NCI-H2196 (cell line): ENCODE data around the gene NAA10.
"Not testable (repeated sequence)": the region's sequence is repeated elsewhere in the genome, so short reads cannot be mapped to it uniquely, and the experiment has no call there.

ENCODE experiments used
- DNase-seq: peaks from one replicate; lab custom pipeline; 2025; ENCODE audit not compliant: unreplicated experiment; lab: John Stamatoyannopoulos, UW

NAA10 gene

GRCh38 chrX:153934762-153935325 is at the start of gene NAA10:
NAA10 (minus strand) TSS chrX:153935037; CDS start chrX:153934904, 133 bp downstream.
- DNase-seq = peak; percentile 78

GRCh38 chrX:153983321-153983801 is 48.5 kb upstream of the NAA10 start:
- no peak for DNase-seq

GRCh38 chrX:153981771-153982533 is 47.1 kb upstream of the NAA10 start:
- DNase-seq = no peak

- no peak for DNase-seq
Observed at GRCh38 chrX:153981231-153981630, 46.4 kb upstream of the NAA10 start.

GRCh38 chrX:153980394-153980793 is 45.6 kb upstream of the NAA10 start:
- DNase-seq = not testable (repeated sequence)

- DNase-seq = no peak
Observed at GRCh38 chrX:153974726-153975286, 40.0 kb upstream of the NAA10 start.

GRCh38 chrX:153974003-153974725 is 39.3 kb upstream of the NAA10 start:
- DNase-seq = no peak

- no peak for DNase-seq
Observed at GRCh38 chrX:153973127-153974002, 38.5 kb upstream of the NAA10 start.

GRCh38 chrX:153972368-153973126 is 37.7 kb upstream of the NAA10 start, which contains the start of gene TMEM187:
TMEM187 (plus strand) TSS chrX:153972754; CDS start chrX:153982063, 9,309 bp downstream.
- DNase-seq = peak; percentile 92

- DNase-seq = peak; percentile 82
Observed at GRCh38 chrX:153971450-153972367, 36.9 kb upstream of the NAA10 start, which contains the start of gene HCFC1. HCFC1 (minus strand) TSS chrX:153971818; CDS start chrX:153970840, 978 bp downstream.

GRCh38 chrX:153971124-153971449 is 36.2 kb upstream of the NAA10 start:
- peak; percentile 76 for DNase-seq

GRCh38 chrX:153970357-153971123 is 35.7 kb upstream of the NAA10 start:
- peak; percentile 30 for DNase-seq

- no peak for DNase-seq
Observed at GRCh38 chrX:153969904-153970356, 35.1 kb upstream of the NAA10 start.

- no peak for DNase-seq
Observed at GRCh38 chrX:153969125-153969903, 34.5 kb upstream of the NAA10 start.

- no peak for DNase-seq
Observed at GRCh38 chrX:153968754-153969124, 33.9 kb upstream of the NAA10 start.

- no peak for DNase-seq
Observed at GRCh38 chrX:153968255-153968654, 33.4 kb upstream of the NAA10 start.
